ENCODE data around the gene HDAC6.

GRCh38 chrX:48816014-48816810 lies 14.3 kb downstream of the HDAC6 start:
- TF ChIP-seq, protein P1, sequence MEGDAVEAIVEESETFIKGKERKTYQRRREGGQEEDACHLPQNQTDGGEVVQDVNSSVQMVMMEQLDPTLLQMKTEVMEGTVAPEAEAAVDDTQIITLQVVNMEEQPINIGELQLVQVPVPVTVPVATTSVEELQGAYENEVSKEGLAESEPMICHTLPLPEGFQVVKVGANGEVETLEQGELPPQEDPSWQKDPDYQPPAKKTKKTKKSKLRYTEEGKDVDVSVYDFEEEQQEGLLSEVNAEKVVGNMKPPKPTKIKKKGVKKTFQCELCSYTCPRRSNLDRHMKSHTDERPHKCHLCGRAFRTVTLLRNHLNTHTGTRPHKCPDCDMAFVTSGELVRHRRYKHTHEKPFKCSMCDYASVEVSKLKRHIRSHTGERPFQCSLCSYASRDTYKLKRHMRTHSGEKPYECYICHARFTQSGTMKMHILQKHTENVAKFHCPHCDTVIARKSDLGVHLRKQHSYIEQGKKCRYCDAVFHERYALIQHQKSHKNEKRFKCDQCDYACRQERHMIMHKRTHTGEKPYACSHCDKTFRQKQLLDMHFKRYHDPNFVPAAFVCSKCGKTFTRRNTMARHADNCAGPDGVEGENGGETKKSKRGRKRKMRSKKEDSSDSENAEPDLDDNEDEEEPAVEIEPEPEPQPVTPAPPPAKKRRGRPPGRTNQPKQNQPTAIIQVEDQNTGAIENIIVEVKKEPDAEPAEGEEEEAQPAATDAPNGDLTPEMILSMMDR (IDR thresholded peaks at IDR 0.05): no peak
- no peak for TF ChIP-seq POLR2A (IDR thresholded peaks at IDR 0.05)

Measured in adrenal gland (tissue), 5 donors.